HFFc6 (cell line): ENCODE data around the gene ENPP1. TPM values are rescaled to one million over a fixed set of nuclear protein-coding genes. Genes with fewer than 3 reads are reported as not detected.
A peak's percentile ranks its signal among the peaks of the same experiment; 100 is the strongest.

Experiments
- DNase-seq: peaks from one replicate; pipeline ENCODE4 v3.0.0-alpha.2; 2018
- H3K27ac Mint-ChIP-seq: 2 replicates; pipeline ENCODE4 v1.8.0; 2020; ENCODE audit warnings: mild to moderate bottlenecking, mixed read lengths
- H3K27me3 Mint-ChIP-seq: 2 replicates; pipeline ENCODE4 v1.8.0; 2021; ENCODE audit warnings: mild to moderate bottlenecking, moderate library complexity, mixed read lengths; ENCODE audit not compliant: insufficient read depth
- H3K36me3 Mint-ChIP-seq: 2 replicates; pipeline ENCODE4 v1.8.0; 2021; ENCODE audit warnings: low read depth, mixed read lengths
- H3K4me1 Mint-ChIP-seq: 2 replicates; pipeline ENCODE4 v1.8.0; 2020; ENCODE audit warnings: low read depth, mixed read lengths
- H3K4me3 Mint-ChIP-seq: 2 replicates; pipeline ENCODE4 v1.8.0; 2020; ENCODE audit warnings: mild to moderate bottlenecking, moderate library complexity, mixed read lengths
- H3K9me3 Mint-ChIP-seq: 2 replicates; pipeline ENCODE4 v1.8.0; 2020; ENCODE audit warnings: mild to moderate bottlenecking, mixed read lengths
- total RNA-seq, 6 experiments: library from RNA; stranded (reverse); fragmentation: NEBNext Ultra II Directional; extraction: Animal tissue kit (Norgen Biotek cat#: 25700); gene quantifications; 2 replicates in 1 of 6; 3 replicates in 5 of 6; pipeline ENCODE4 v1.2.3, GENCODE V29; 2021
- TF ChIP-seq, protein P1 (sequence below): fragments of 200-600 bp; sonication (generic); IDR thresholded peaks from 2 replicates; pipeline ENCODE4 v1.5.0; 2021; ENCODE audit warnings: antibody characterized with exemption, mild to moderate bottlenecking

ENPP1 gene
- total RNA-seq, 6 experiments from 2014 or later, result 30.1 to 39.5 (median 36.3) TPM

DNA sequence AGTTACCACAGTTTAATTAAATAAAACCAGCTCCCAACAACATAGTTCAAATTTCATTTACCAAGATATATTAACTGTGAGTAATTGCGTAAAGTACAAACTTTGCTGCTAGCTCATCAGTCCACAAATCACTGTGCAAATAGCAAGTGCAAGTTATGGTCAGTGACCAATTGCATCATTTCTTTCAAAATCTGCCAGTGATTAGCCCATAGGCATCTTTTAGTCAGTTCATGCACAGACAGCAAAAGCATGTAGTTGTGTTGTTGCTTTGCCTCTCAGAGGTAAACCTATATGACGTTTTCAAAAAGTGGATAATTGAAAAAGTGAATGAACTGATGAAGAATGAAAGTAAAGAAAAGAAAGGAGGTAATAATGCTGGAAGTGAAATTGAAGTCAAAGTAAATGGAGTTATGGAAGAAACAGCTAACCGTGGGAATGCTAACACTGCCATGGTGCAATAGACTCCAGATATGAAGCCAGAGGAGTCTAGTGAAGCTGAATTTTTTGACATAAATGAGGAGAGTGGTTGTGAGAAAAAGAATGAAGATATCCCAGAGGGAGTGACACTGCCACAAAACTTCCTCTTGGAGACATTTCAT, 36.5 kb downstream of the ENPP1 start:
- H3K27ac Mint-ChIP-seq, result peak overlapping the region; percentile 26
- peak; percentile 54 for DNase-seq
- no peaks in the 10 kb centered on the region for H3K9me3 Mint-ChIP-seq
- H3K4me3 Mint-ChIP-seq, result peak overlapping the region; percentile 38; the same call in 1 of the 2 replicates
- TF ChIP-seq, protein P1, sequence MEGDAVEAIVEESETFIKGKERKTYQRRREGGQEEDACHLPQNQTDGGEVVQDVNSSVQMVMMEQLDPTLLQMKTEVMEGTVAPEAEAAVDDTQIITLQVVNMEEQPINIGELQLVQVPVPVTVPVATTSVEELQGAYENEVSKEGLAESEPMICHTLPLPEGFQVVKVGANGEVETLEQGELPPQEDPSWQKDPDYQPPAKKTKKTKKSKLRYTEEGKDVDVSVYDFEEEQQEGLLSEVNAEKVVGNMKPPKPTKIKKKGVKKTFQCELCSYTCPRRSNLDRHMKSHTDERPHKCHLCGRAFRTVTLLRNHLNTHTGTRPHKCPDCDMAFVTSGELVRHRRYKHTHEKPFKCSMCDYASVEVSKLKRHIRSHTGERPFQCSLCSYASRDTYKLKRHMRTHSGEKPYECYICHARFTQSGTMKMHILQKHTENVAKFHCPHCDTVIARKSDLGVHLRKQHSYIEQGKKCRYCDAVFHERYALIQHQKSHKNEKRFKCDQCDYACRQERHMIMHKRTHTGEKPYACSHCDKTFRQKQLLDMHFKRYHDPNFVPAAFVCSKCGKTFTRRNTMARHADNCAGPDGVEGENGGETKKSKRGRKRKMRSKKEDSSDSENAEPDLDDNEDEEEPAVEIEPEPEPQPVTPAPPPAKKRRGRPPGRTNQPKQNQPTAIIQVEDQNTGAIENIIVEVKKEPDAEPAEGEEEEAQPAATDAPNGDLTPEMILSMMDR, result no peak
- peaks cover 44% of the 10 kb centered on the region for H3K4me1 Mint-ChIP-seq
- peaks cover 34% of the 10 kb centered on the region for H3K36me3 Mint-ChIP-seq
- H3K27me3 Mint-ChIP-seq, result no peaks in the 10 kb centered on the region; the same call in 1 of the 2 replicates

DNA sequence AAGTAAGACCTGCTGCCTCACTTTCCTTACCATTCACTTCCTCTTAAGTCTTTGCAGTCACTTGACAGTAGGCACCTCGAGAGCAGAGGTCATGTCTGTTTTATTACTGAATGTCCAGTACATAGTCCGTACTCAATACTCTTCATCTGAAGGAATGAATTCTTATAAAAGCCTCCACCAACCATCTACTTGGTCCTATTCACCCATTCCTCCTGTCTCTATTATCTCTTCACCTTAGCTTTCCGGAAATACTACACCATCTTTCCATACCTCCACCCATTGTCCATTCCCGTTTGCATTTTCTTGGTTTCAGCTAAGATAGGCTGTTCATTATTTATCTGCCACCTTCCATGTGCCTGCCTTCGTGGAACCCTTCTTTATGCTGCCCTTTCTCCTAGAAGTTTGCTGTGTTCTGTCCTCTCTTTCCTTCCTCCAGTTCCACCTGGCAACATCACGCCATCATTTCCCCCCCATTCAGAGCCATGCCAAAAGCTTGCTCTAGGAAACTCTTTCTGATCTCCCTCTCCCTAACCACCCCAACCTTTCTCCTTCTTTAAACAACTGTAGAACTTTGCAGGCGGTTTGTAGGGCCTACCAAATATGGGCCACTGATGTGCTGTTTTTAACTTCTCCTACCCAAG, 38.3 kb downstream of the ENPP1 start:
- Mint-ChIP-seq H3K4me1 (peaks cover 35% of the 10 kb centered on the region), H3K4me3 (no peak overlapping the region), H3K9me3 (no peaks in the 10 kb centered on the region), H3K36me3 (peaks cover 26% of the 10 kb centered on the region), H3K27ac (no peak overlapping the region), H3K27me3 (no peaks in the 10 kb centered on the region; the same call in 1 of the 2 replicates)
- DNase-seq, result no peak
- TF ChIP-seq, protein P1, result no peak

DNA sequence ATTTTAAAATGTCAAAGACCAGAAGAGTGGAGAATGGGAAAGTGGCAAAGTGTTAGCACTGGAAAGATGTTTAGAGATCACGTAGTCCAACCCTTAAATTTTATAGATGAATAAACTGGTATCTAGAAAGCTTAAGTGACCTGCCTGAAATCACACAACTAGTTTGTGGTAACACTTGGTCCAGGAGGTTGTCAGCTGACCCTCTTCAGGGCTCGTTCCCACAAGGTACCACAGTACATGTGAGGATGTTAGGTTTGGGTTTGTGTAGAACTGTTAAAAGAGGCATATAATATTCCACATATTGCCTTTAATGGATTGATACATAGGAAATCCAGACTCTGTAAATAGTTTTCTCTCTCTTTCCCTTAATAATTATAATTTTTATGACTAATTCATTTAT, 39.1 kb downstream of the ENPP1 start:
- H3K4me1 Mint-ChIP-seq, result peaks cover 32% of the 10 kb centered on the region
- H3K27ac Mint-ChIP-seq, result no peak overlapping the region
- no peaks in the 10 kb centered on the region; the same call in 1 of the 2 replicates for H3K27me3 Mint-ChIP-seq
- no peaks in the 10 kb centered on the region for H3K9me3 Mint-ChIP-seq
- H3K36me3 Mint-ChIP-seq, result peaks cover 19% of the 10 kb centered on the region
- H3K4me3 Mint-ChIP-seq, result no peak overlapping the region
- TF ChIP-seq, protein P1, result no peak
- no peak for DNase-seq

DNA sequence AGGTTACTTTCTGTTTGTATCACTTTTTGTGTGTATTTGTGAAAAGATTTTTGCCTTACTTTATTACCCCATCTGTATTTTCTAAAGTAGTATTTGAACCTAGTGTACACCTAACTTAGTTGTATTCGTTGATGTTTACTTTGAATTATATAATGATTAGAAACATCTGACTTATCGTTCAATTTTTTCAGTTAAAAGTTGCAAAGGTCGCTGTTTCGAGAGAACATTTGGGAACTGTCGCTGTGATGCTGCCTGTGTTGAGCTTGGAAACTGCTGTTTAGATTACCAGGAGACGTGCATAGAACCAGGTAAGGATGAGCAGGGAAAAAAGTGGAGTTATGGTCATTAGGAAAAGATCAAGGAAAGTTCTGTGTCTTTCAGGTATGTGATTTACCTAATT, 42.0 kb downstream of the ENPP1 start:
- no peaks in the 10 kb centered on the region for H3K9me3 Mint-ChIP-seq
- no peak overlapping the region for H3K4me3 Mint-ChIP-seq
- H3K36me3 Mint-ChIP-seq, result peaks cover 6% of the 10 kb centered on the region
- no peaks in the 10 kb centered on the region for H3K27me3 Mint-ChIP-seq
- no peak overlapping the region for H3K27ac Mint-ChIP-seq
- TF ChIP-seq, protein P1, result no peak
- H3K4me1 Mint-ChIP-seq, result peaks cover 6% of the 10 kb centered on the region
- no peak for DNase-seq

DNA sequence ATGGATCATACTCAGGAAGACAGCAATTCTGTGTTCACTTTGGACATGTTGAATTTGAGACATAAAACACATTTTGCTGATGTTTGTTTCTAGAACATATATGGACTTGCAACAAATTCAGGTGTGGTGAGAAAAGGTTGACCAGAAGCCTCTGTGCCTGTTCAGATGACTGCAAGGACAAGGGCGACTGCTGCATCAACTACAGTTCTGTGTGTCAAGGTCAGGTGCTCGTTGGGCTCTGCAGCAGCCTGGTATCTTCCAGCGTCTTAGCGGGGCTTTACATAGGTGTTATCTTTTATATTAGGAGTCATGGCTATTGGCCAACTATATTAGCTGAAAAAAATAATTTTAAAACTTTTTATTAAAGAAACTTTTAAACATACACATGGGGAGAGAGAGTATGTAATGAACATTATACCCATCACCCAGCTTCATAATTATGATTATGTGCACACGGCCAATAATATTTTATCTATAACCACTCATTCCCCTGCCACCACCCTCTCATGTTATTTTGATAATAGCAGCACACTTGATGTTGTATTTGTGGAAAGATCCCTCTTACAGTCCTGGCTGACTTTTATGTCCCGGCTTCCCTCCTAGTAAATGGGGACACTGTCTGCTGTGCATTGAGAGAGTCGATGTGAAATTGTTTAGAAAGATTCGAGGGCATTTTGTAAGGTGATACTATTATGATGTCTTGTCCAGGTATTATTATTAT, 43.4 kb downstream of the ENPP1 start:
- DNase-seq, result no peak
- H3K4me3 Mint-ChIP-seq, result no peak overlapping the region
- no peaks in the 10 kb centered on the region; the same call in 1 of the 2 replicates for H3K36me3 Mint-ChIP-seq

More for the DNA sequence above, 43.4 kb downstream of the ENPP1 start:
- Mint-ChIP-seq H3K27ac (no peak overlapping the region), H3K27me3 (no peaks in the 10 kb centered on the region), H3K4me1 (no peaks in the 10 kb centered on the region), H3K9me3 (no peaks in the 10 kb centered on the region)
- TF ChIP-seq, protein P1, result no peak
